GM12878 (cell line): ENCODE results near the gene YBX2.

Experiments used
- ATF3 ChIP-seq: IDR thresholded peaks from 2 replicates; pipeline ENCODE4 v1.6.1; 2011; ENCODE audit warnings: low read depth, mild to moderate bottlenecking, low read length, moderate library complexity, borderline replicate concordance; ENCODE audit errors: extremely low read depth
- EZH2 ChIP-seq: IDR thresholded peaks from 2 replicates; pipeline ENCODE4 v1.6.1; 2012; ENCODE audit warnings: low read depth, mild to moderate bottlenecking, control low read depth, inconsistent platforms, low read length, borderline replicate concordance; ENCODE audit not compliant: control insufficient read depth
- IKZF1 ChIP-seq: fragments of 450-650 bp; conservative IDR thresholded peaks from 2 replicates; pipeline ENCODE4 v1.6.1; 2017; ENCODE audit warnings: antibody characterized with exemption, mild to moderate bottlenecking
- JUND ChIP-seq: IDR thresholded peaks from 2 replicates; pipeline ENCODE4 v1.6.1; 2012; ENCODE audit warnings: low read depth, mild to moderate bottlenecking, low read length, improper control_type of control experiment, moderate library complexity
- MAX ChIP-seq: IDR thresholded peaks from 2 replicates; pipeline ENCODE4 v1.6.1; 2012; ENCODE audit warnings: low read depth, low read length, improper control_type of control experiment
- PML ChIP-seq: IDR thresholded peaks from 2 replicates; pipeline ENCODE4 v1.6.1; 2012; ENCODE audit warnings: low read length, inconsistent platforms
- POLR2AphosphoS2 ChIP-seq: IDR thresholded peaks from 2 replicates; pipeline ENCODE4 v1.6.1; 2011; ENCODE audit warnings: low read depth, mild to moderate bottlenecking, low read length, improper control_type of control experiment, moderate library complexity
- RAD21 ChIP-seq: IDR thresholded peaks from 2 replicates; pipeline ENCODE4 v1.6.1; 2011; ENCODE audit warnings: mild to moderate bottlenecking, low read depth, low read length, moderate library complexity; ENCODE audit not compliant: insufficient read depth
- SP1 ChIP-seq: IDR thresholded peaks from one replicate; pipeline ENCODE4 v1.6.1; 2011; ENCODE audit warnings: low read depth, low read length
- TAF1 ChIP-seq: IDR thresholded peaks from 2 replicates; pipeline ENCODE4 v1.6.1; 2011; ENCODE audit warnings: mild to moderate bottlenecking, low read depth, low read length, borderline replicate concordance
- ZBED1 ChIP-seq: IDR thresholded peaks from 2 replicates; pipeline ENCODE4 v1.6.1; 2016; ENCODE audit warnings: borderline replicate concordance
- TF ChIP-seq, protein P1 (sequence below): fragments of 450-650 bp; IDR thresholded peaks from 2 replicates; pipeline ENCODE4 v1.6.1; 2017; ENCODE audit warnings: antibody characterized with exemption, mild to moderate bottlenecking, moderate library complexity
- TF ChIP-seq, protein P2 (sequence below), 3 experiments: IDR thresholded peaks in 2 of 3; conservative IDR thresholded peaks in 1 of 3; 2 replicates each; pipeline ENCODE4 v1.5.1; 2011; ENCODE audit warnings: low read depth in 3 of 3, low read length in 3 of 3, mild to moderate bottlenecking in 3 of 3, control low read depth in 2 of 3, moderate library complexity in 2 of 3, inconsistent platforms in 1 of 3, mixed read lengths in 1 of 3; ENCODE audit not compliant: control insufficient read depth in 2 of 3, insufficient read depth in 1 of 3; ENCODE audit errors: extremely low read depth in 1 of 3
- TF ChIP-seq, protein P3 (sequence below): IDR thresholded peaks from 2 replicates; pipeline ENCODE4 v1.6.1; 2011; ENCODE audit warnings: mild to moderate bottlenecking, low read depth, low read length, moderate library complexity; ENCODE audit not compliant: insufficient replicate concordance

DNA sequence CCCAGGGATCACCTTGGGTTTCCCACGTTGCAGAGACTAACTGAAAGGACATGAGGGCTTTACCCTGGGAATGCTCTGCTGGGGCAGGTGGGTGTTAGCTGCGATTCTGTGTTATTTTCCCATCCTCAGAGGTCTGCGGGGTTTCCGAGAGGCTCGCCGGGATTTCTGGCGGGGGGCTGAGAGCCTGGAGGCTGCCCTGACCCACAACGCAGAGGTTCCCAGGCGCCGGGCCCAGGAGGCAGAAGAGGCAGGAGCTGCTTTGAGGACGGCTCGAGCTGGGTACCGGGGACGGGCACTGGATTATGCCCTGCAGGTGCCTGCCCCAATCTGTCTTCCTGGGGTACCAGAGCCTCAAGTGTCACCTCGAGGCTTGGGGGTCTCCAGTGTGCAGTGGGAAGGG lies 48.8 kb upstream of the YBX2 start:
- TF ChIP-seq IKZF1 (no peak), MAX (no peak), POLR2AphosphoS2 (no peak), ZBED1 (no peak), JUND (no peak), PML (no peak), EZH2 (no peak), TAF1 (no peak), SP1 (no peak), ATF3 (no peak), RAD21 (no peak)
- TF ChIP-seq, protein P1, sequence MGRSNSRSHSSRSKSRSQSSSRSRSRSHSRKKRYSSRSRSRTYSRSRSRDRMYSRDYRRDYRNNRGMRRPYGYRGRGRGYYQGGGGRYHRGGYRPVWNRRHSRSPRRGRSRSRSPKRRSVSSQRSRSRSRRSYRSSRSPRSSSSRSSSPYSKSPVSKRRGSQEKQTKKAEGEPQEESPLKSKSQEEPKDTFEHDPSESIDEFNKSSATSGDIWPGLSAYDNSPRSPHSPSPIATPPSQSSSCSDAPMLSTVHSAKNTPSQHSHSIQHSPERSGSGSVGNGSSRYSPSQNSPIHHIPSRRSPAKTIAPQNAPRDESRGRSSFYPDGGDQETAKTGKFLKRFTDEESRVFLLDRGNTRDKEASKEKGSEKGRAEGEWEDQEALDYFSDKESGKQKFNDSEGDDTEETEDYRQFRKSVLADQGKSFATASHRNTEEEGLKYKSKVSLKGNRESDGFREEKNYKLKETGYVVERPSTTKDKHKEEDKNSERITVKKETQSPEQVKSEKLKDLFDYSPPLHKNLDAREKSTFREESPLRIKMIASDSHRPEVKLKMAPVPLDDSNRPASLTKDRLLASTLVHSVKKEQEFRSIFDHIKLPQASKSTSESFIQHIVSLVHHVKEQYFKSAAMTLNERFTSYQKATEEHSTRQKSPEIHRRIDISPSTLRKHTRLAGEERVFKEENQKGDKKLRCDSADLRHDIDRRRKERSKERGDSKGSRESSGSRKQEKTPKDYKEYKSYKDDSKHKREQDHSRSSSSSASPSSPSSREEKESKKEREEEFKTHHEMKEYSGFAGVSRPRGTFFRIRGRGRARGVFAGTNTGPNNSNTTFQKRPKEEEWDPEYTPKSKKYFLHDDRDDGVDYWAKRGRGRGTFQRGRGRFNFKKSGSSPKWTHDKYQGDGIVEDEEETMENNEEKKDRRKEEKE: no peak
- TF ChIP-seq, protein P2, sequence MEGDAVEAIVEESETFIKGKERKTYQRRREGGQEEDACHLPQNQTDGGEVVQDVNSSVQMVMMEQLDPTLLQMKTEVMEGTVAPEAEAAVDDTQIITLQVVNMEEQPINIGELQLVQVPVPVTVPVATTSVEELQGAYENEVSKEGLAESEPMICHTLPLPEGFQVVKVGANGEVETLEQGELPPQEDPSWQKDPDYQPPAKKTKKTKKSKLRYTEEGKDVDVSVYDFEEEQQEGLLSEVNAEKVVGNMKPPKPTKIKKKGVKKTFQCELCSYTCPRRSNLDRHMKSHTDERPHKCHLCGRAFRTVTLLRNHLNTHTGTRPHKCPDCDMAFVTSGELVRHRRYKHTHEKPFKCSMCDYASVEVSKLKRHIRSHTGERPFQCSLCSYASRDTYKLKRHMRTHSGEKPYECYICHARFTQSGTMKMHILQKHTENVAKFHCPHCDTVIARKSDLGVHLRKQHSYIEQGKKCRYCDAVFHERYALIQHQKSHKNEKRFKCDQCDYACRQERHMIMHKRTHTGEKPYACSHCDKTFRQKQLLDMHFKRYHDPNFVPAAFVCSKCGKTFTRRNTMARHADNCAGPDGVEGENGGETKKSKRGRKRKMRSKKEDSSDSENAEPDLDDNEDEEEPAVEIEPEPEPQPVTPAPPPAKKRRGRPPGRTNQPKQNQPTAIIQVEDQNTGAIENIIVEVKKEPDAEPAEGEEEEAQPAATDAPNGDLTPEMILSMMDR (IDR thresholded peaks at IDR 0.05 in 2 of 3, conservative IDR thresholded peaks at IDR 0.05 in 1 of 3; ENCODE audit: control insufficient read depth in 2 of 3, extremely low read depth in 1 of 3, insufficient read depth in 1 of 3, low read depth in 3 of 3, low read length in 3 of 3): no peak
- TF ChIP-seq, protein P3, sequence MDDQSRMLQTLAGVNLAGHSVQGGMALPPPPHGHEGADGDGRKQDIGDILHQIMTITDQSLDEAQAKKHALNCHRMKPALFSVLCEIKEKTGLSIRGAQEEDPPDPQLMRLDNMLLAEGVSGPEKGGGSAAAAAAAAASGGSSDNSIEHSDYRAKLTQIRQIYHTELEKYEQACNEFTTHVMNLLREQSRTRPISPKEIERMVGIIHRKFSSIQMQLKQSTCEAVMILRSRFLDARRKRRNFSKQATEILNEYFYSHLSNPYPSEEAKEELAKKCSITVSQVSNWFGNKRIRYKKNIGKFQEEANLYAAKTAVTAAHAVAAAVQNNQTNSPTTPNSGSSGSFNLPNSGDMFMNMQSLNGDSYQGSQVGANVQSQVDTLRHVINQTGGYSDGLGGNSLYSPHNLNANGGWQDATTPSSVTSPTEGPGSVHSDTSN: no peak
